ENCODE results near the gene GPC3.
"Not testable (repeated sequence)": the region's sequence is repeated elsewhere in the genome, so short reads cannot be mapped to it uniquely, and the experiment has no call there.

The GPC3 gene

GRCh38 chrX:133913009-133913408, 72.4 kb downstream of the GPC3 start:
- DNase-seq = no peak
- in situ Hi-C loops (cut with MboI; ENCODE audit: low pct_unique_long_range_greater_than_20kb, low sequenced_read_pairs) = no loop called here

GRCh38 chrX:133911825-133912495, 73.4 kb downstream of the GPC3 start:
- in situ Hi-C loops (cut with MboI; ENCODE audit: low pct_unique_long_range_greater_than_20kb, low sequenced_read_pairs) = no loop called here

GRCh38 chrX:133910539-133910938, 74.9 kb downstream of the GPC3 start:
- in situ Hi-C loops (cut with MboI; ENCODE audit: low pct_unique_long_range_greater_than_20kb, low sequenced_read_pairs) = no loop called here
- no peak for DNase-seq

More at GRCh38 chrX:133911825-133912495, 73.4 kb downstream of the GPC3 start:
- no peak for DNase-seq

- DNase-seq = no peak
- in situ Hi-C loops (cut with MboI; ENCODE audit: low pct_unique_long_range_greater_than_20kb, low sequenced_read_pairs) = no loop called here
Measured at GRCh38 chrX:133909888-133910287, 75.5 kb downstream of the GPC3 start.

- no peak for DNase-seq
- in situ Hi-C loops (cut with MboI; ENCODE audit: low pct_unique_long_range_greater_than_20kb, low sequenced_read_pairs) = no loop called here
Measured at GRCh38 chrX:133908223-133908955, 77.0 kb downstream of the GPC3 start.

GRCh38 chrX:133907606-133908005, 77.8 kb downstream of the GPC3 start:
- in situ Hi-C loops (cut with MboI; ENCODE audit: low pct_unique_long_range_greater_than_20kb, low sequenced_read_pairs) = no loop called here
- no peak for DNase-seq

- DNase-seq = no peak
- in situ Hi-C loops (cut with MboI; ENCODE audit: low pct_unique_long_range_greater_than_20kb, low sequenced_read_pairs) = no loop called here
Measured at GRCh38 chrX:133905305-133905704, 80.1 kb downstream of the GPC3 start.

- in situ Hi-C loops (cut with MboI; ENCODE audit: low pct_unique_long_range_greater_than_20kb, low sequenced_read_pairs) = no loop called here
- DNase-seq = no peak
Measured at GRCh38 chrX:133897593-133898163, 87.7 kb downstream of the GPC3 start.

GRCh38 chrX:133892337-133892736, 93.1 kb downstream of the GPC3 start:
- no peak for DNase-seq
- in situ Hi-C loops (cut with MboI; ENCODE audit: low pct_unique_long_range_greater_than_20kb, low sequenced_read_pairs) = no loop called here

GRCh38 chrX:133888984-133889383, 96.4 kb downstream of the GPC3 start:
- DNase-seq = no peak
- in situ Hi-C loops (cut with MboI; ENCODE audit: low pct_unique_long_range_greater_than_20kb, low sequenced_read_pairs) = no loop called here

- DNase-seq; in situ Hi-C loops (cut with MboI; ENCODE audit: low pct_unique_long_range_greater_than_20kb, low sequenced_read_pairs): not testable (repeated sequence)
Measured at GRCh38 chrX:133888084-133888483, 97.3 kb downstream of the GPC3 start.

GRCh38 chrX:133884430-133885394, 100.7 kb downstream of the GPC3 start:
- no peak for DNase-seq
- in situ Hi-C loops (cut with MboI; ENCODE audit: low pct_unique_long_range_greater_than_20kb, low sequenced_read_pairs) = no loop called here

- DNase-seq = no peak
- in situ Hi-C loops (cut with MboI; ENCODE audit: low pct_unique_long_range_greater_than_20kb, low sequenced_read_pairs) = no loop called here
Measured at GRCh38 chrX:133881893-133882292, 103.5 kb downstream of the GPC3 start.

- DNase-seq = no peak
- in situ Hi-C loops (cut with MboI; ENCODE audit: low pct_unique_long_range_greater_than_20kb, low sequenced_read_pairs) = no loop called here
Measured at GRCh38 chrX:133881007-133881406, 104.4 kb downstream of the GPC3 start.

- in situ Hi-C loops (cut with MboI; ENCODE audit: low pct_unique_long_range_greater_than_20kb, low sequenced_read_pairs) = no loop called here
- no peak for DNase-seq
Measured at GRCh38 chrX:133880032-133880443, 105.4 kb downstream of the GPC3 start.

GRCh38 chrX:133878710-133879109, 106.7 kb downstream of the GPC3 start:
- in situ Hi-C loops (cut with MboI; ENCODE audit: low pct_unique_long_range_greater_than_20kb, low sequenced_read_pairs) = no loop called here
- no peak for DNase-seq

GRCh38 chrX:133876646-133877045, 108.7 kb downstream of the GPC3 start:
- DNase-seq = no peak
- in situ Hi-C loops (cut with MboI; ENCODE audit: low pct_unique_long_range_greater_than_20kb, low sequenced_read_pairs) = no loop called here

GRCh38 chrX:133869270-133869669, 116.1 kb downstream of the GPC3 start:
- in situ Hi-C loops (cut with MboI; ENCODE audit: low pct_unique_long_range_greater_than_20kb, low sequenced_read_pairs) = no loop called here
- DNase-seq = no peak

- no peak for DNase-seq
- in situ Hi-C loops (cut with MboI; ENCODE audit: low pct_unique_long_range_greater_than_20kb, low sequenced_read_pairs) = no loop called here
Measured at GRCh38 chrX:133868682-133869081, 116.7 kb downstream of the GPC3 start.

Measured in KBM-7 (cell line).